Left colon (tissue), 2 donors: ENCODE measurements around the gene FAM110D. TPM values are rescaled to one million over a fixed set of nuclear protein-coding genes. Genes with fewer than 3 reads are reported as not detected.

ENCODE experiments used
- ATAC-seq: fragments of 200-7000 bp; cut with Tn5 transposase; one replicate; pipeline ENCODE4 v1.9.1; 2020; ENCODE audit warnings: mild to moderate bottlenecking, moderate library complexity
- DNase-seq, 2 donors: peaks; one replicate each; pipeline ENCODE4 v3.0.0-alpha.2; 2020
- intact Hi-C, 2 donors: fragments of 100-400 bp; cut with DNase I in 1 of 2; cut with micrococcal nuclease in 1 of 2; formaldehyde crosslinking; loops; one replicate each; pipeline versions ENCODE4 v1.11.2 to v1.14.0; 2022; cut with DNase I, micrococcal nuclease
- long read RNA-seq: library from polyadenylated mRNA; unstranded; transcript quantifications from one replicate; pipeline ENCODE4 v2.0.0, GENCODE V29; 2021
- total RNA-seq, 2 donors: library from RNA; stranded (reverse); fragmentation: NEBNext Ultra II Directional; extraction: Animal tissue kit (Norgen Biotek cat#: 25700); gene quantifications; one replicate each; pipeline ENCODE4 v1.2.1, GENCODE V29; 2021
- donor health status: DM: no; HTN: no; CAD: no.
- donor health status: DM: yes; HTN: yes; CAD: no.

The FAM110D gene
- 1 to 10 TPM in 1 of 2 donors, under 1 TPM in 1; 0.85 to 1.0 TPM for total RNA-seq
- long read RNA-seq, partial matches to known transcripts: 0 of 6 reads
- long read RNA-seq, other reads (novel, unspliced or antisense): 2 of 6 reads

- no peak for DNase-seq
- ATAC-seq: no peak
- intact Hi-C loops: no loop called here
Measured at GRCh38 chr1:26158908-26159742, at the start of gene FAM110D. FAM110D (plus strand) TSS chr1:26159079; CDS start chr1:26161292, 2,213 bp downstream.

GRCh38 chr1:26109229-26110164, 49.4 kb upstream of the FAM110D start:
- DNase-seq: no peak
- no peak for ATAC-seq
- intact Hi-C loops: loop anchor here in 1 of 2 donors (5.0 kb wide), 1 partner anchor 53 kb away; no protein-coding TSS in a partner anchor

DNA sequence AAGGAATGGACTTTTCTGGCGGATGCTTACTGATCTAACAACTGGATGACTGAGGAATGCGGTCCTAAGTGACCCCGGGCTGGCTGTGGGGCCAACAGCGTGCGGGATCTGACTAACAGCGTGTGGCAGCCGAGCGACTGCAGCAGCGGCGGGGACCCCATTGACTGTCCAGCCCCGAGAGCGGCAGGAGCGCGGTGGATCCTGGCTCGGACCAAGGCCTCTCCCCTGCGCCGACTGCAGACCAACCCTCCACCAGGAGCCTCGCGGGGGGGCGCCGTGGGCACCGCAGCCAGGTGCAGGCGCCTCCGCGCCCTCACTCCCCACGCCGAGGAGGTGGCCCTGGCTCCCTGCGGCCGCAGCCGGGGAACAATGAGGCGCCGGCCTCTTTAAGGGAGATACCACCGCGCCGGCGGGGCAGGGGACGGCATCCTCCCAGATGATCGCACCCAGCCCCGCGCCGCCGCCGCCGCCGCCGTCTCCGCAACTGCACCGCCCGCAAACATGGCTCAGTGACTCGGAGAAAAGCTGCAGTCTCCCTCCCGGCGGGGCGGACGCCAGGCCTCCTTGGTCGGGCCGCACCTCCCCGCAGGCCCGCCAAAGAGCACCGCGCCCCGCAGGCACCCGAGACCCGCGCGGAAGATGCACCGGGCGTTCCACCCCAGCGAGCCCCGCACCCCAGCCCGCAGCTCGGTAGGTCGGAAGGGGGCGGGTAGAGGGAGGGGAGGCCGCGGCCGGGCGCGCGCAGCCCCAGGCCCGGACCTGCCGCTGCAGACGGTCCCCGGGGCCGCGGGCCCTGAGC, 47.9 kb upstream of the FAM110D start:
- DNase-seq (peak; percentile 85 to 93), ATAC-seq (peak; percentile 63)
- intact Hi-C loops: no loop called here

DNA sequence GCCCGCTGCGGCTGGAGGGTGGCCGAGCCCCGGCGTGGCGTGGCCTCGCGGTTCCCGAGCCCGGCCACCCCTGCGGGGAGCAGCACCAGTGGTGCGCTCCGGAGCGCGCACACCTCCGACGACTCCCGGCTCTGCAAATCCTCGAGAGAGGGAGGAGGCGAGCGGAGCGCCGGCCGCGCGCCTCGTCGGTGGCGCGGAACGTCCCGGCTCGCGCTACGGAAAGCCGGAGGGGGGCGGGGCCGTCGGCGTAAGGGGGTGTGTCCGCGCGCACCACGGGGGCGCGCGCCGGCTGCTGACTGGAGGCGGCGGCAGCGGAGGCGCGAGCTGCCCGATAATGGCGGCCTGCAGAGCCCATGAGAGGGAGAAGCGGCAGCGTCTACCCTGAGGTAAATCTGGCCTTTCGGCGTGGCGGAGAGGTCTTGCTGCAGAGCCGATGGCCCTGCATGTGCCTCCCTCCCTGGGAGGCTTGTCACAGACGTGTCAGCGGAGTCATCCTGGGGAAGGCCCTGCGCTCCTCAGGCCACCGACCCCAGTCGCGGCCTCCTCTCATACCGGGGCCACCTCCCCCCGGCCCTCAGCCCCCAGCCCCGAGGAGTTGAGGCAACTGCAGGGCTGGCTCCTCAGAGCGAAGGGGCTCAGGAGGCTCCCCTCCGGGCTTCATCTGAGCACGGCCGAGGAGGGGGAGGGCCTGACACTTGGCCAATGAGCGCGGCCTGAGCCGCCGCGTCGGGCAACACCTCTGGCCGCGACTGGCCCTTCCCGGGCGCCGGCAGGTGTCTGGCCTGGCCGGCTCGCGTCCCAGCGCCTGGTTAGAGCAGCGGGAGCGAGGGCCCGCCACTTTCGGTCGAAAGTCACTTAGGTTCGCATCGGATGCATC, 47.1 kb upstream of the FAM110D start, which contains the start of gene PDIK1L:
Gene PDIK1L, plus strand, starts transcription at position 295 of the 877 bp plus-strand sequence. CDS start 2,485 bp downstream, outside the sequence.
- intact Hi-C loops: no loop called here
- ATAC-seq (peak; percentile 76), DNase-seq (peak; percentile 92 to 96)

- peak; percentile 28 for ATAC-seq
- intact Hi-C loops: no loop called here
- peak in 1 of 2 donors; percentile 31 for DNase-seq
Measured at GRCh38 chr1:26112407-26112775, 46.5 kb upstream of the FAM110D start.

GRCh38 chr1:26114165-26114927, 44.5 kb upstream of the FAM110D start:
- intact Hi-C loops: no loop called here
- no peak for DNase-seq

DNA sequence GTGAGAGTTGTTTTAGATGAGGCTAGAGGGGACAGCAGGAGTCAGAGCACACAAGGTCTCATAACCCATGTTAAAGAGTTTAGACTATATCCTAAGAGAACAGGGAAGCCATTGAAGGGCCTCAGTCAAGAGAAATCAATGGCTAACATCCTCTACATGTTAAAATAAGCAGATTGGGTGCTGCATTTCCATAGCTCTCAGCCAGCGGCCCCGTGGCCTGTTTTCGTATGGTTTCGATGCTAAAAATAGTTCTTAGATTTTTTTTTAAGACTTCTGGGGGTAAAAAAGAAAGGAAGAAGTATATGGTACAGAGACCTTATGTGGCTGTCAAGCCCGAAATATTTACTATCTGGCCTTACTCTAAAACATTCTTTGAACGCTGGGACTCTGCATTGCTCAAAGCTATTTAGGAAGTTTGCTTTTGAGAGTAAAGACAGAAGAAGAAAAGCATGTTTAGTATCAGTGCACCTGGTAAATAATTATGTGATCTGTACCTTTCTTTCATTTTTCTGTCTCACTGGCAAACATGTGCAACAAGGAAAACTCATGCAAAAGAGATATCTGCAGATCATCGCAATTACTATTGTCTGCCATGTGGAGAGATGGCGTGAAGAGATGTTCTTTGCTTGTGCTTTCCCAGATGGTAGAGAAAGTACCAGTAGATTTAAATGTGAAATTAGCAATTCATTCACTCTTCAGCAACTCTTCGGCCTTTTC, 38.8 kb upstream of the FAM110D start:
- ATAC-seq (no peak), DNase-seq (no peak)
- intact Hi-C loops: no loop called here

More at GRCh38 chr1:26114165-26114927, 44.5 kb upstream of the FAM110D start:
- ATAC-seq: peak; percentile 10

DNA sequence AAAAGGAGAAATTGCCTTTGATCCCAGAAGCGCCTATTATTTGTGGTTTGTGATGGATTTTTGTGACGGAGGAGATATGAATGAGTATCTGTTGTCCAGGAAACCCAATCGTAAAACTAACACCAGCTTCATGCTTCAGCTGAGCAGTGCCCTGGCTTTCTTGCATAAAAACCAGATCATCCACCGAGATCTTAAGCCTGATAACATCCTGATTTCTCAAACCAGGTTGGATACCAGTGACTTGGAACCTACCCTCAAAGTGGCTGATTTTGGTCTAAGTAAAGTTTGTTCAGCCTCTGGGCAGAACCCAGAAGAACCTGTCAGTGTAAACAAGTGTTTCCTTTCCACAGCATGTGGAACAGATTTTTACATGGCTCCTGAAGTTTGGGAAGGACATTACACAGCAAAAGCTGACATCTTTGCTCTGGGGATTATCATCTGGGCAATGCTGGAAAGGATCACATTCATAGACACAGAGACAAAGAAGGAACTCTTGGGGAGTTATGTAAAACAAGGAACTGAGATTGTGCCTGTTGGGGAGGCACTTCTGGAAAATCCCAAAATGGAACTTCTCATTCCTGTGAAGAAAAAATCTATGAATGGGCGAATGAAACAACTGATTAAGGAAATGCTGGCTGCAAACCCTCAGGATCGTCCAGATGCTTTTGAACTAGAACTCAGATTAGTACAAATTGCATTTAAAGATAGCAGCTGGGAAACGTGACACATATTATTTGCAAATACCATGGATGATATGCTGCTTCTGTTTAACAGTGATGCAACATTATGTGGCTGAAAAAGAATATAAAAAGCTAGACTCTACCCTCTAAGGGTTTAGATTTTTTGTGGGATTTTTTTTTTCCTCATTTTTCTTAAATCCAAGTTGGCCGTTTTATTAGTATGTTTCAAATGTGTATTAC, 36.8 kb upstream of the FAM110D start:
- intact Hi-C loops: no loop called here
- DNase-seq: no peak
- ATAC-seq: no peak

DNA sequence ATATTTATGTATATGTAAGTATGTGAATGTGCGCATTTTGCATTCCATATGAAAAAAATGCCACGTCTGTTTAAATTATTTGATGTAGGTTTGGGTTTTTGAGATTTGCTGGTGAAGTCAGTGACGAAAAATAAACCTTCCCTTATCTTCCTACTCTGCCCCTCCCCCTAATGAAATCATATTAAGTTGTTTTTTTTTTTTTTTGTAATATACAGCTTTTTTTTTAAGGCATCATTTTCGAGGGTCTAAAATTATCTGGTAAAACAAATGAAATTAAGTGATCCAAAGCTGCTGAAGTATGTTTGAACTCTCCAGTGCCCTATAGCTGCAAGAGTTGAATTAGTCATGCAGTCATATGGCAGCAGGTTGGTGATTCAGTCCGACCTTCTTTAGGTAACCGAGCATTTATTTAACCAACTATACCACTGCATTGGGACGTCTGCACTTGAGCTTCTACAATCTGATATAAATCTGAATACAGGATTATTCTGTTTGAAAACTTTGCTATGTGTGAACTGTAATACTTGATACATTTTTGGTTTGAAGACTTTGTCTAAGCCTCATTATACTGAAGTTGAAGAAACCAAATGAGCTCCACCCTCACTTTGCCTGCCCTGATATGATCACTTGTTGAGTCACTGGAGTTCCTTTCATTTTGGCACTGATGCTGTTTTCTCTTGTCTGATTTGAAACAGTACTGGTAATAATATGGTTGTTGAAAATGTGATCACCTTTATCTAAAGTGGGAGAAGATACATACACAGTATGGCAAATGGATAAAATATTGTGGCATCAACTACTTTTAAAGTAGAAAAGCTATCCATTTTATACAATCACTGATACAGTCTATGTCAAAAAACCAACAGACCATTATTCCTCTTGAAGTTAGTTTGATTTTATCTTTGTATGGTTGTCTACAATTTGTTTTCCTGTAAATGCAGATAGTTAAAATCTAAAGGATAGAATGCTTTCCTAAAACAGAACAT, 35.6 kb upstream of the FAM110D start:
- intact Hi-C loops: no loop called here
- no peak for ATAC-seq
- DNase-seq: no peak

DNA sequence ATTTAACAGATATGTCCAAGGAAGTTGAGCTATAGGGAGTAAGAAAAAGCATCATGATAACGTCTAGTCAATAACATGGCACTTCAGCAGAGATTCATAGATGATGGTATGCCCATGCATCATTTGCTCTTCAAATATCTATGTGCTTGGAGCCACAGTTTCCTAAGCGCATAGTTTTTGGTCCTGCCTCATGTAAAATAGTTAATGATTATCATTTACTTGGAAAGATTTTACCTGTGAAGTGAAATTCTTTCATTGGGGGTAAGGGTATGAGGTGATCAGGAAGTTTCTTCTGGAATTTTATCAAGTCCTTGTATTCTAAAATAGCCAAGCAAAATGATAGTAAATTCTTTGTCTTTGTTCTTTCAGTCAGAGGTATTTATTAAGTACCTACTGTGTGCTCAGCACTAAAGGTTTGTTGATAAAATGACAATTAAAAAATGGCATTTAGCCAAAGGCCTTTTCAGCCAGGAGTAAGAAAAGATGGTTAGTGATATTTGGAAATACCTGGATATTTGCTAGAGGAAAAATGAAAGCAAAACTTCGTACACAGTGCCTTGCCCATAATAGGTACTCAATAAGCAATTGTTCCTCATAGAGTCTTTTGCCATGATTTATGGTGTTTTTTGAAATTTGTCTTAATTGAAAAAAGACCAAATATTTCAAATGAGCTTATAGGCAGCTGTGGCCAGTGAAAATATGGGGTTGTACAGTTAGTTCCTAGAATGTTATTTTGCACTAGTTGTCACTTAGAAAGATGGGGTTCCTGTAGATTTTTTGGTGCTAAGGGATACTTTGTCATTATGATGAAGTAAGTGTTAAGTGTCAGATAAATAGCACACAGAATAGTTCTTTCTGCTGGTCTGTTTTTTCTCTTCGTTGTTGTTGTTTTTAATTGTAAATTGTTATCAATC, 34.2 kb upstream of the FAM110D start:
- intact Hi-C loops: no loop called here
- no peak for DNase-seq
- ATAC-seq: no peak

GRCh38 chr1:26125382-26125781, 33.5 kb upstream of the FAM110D start:
- DNase-seq (no peak), ATAC-seq (no peak)
- intact Hi-C loops: no loop called here

DNA sequence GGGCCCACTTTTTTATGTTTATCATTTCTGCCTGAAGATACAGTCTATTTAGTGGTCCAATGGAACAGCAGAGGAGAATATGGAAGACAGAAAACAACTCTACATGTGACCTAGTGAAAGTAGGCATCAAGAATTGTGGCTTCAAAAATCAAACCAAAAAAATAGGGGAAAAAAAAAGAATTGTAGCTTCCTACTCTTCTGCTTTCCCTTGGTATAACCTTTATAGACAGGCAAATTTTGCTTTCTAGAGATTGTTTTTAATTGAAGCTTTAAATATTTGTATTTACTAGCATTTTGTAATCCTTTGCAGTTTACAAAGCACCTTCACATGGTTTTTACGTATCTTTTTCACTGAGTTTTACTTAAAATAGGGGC, 32.9 kb upstream of the FAM110D start:
- DNase-seq (no peak), ATAC-seq (no peak)
- intact Hi-C loops: no loop called here
